ENCODE measurements around the gene SNPH.

GRCh38 chr20:1286267-1287024 lies 20.4 kb downstream of the SNPH start:
- no peak for TF ChIP-seq POLR2A (IDR thresholded peaks at IDR 0.05)
- TF ChIP-seq, protein P1, sequence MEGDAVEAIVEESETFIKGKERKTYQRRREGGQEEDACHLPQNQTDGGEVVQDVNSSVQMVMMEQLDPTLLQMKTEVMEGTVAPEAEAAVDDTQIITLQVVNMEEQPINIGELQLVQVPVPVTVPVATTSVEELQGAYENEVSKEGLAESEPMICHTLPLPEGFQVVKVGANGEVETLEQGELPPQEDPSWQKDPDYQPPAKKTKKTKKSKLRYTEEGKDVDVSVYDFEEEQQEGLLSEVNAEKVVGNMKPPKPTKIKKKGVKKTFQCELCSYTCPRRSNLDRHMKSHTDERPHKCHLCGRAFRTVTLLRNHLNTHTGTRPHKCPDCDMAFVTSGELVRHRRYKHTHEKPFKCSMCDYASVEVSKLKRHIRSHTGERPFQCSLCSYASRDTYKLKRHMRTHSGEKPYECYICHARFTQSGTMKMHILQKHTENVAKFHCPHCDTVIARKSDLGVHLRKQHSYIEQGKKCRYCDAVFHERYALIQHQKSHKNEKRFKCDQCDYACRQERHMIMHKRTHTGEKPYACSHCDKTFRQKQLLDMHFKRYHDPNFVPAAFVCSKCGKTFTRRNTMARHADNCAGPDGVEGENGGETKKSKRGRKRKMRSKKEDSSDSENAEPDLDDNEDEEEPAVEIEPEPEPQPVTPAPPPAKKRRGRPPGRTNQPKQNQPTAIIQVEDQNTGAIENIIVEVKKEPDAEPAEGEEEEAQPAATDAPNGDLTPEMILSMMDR (IDR thresholded peaks at IDR 0.05) = no peak
